Peyer's patch (tissue), 4 donors: ENCODE results near the gene SMARCD3.

Experiments
- CTCF ChIP-seq, 6 experiments: fragments of 450-650 bp in 4 of 6; fragments of 200-600 bp in 2 of 6; sonication (generic) in 1 of 6; IDR thresholded peaks; one replicate each; pipeline ENCODE4 v1.5.1; 2017 to 2019; ENCODE audit warnings: antibody characterized with exemption in 6 of 6, mild to moderate bottlenecking in 3 of 6, moderate library complexity in 1 of 6
- POLR2A ChIP-seq, 2 donors: fragments of 450-650 bp; IDR thresholded peaks; one replicate each; pipeline ENCODE4 v1.5.1; 2017; ENCODE audit warnings: antibody characterized with exemption in 2 of 2, mild to moderate bottlenecking in 2 of 2, moderate library complexity in 2 of 2

GRCh38 chr7:151249732-151250072 lies 1.2 kb upstream of the SMARCD3 start:
- TF ChIP-seq CTCF (IDR thresholded peaks at IDR 0.05) (no peak), POLR2A (IDR thresholded peaks at IDR 0.05) (no peak)
